Measurements from ENCODE around the gene ESYT1. TPM values are rescaled to one million over a fixed set of nuclear protein-coding genes. Genes with fewer than 3 reads are reported as not detected.

ESYT1 gene
- total and polyA plus RNA-seq, 2 experiments from 2014 or later: 108 to 216 TPM

GRCh38 chr12:56157201-56158028 is 29.3 kb downstream of the ESYT1 start:
- no peaks in the 10 kb centered on the region for H3K9me2 ChIP-seq (ENCODE audit: insufficient read depth)
- peak; percentile 89 for DNase-seq
- peaks cover 10% of the 10 kb centered on the region for H3K36me3 ChIP-seq (ENCODE audit: low read depth)
- 3 to 5% methylated on average over 45 of the region's 45 CpGs for WGBS, 2 experiments (ENCODE audit: low coverage in 1 of 2, low lambda C conversion rate in 2 of 2, missing lambda C conversion rate in 2 of 2)
- no peaks in the 10 kb centered on the region for H3K27me3 ChIP-seq (replicated peaks; ENCODE audit: insufficient read depth)
- H3K4me1 ChIP-seq (ENCODE audit: insufficient read depth): peaks cover 20% of the 10 kb centered on the region
- peak overlapping the region; percentile 78 for H2AFZ ChIP-seq
- H3K27ac ChIP-seq: peak overlapping the region; percentile 69
- peaks cover 49% of the 10 kb centered on the region for H3F3A ChIP-seq (ENCODE audit: insufficient read depth)
- no peak for TF ChIP-seq EZH2 (IDR thresholded peaks at IDR 0.05; ENCODE audit: insufficient read depth, poor library complexity, severe bottlenecking)
- no peak for TF ChIP-seq EZH2phosphoT487 (IDR thresholded peaks at IDR 0.05; ENCODE audit: insufficient read depth, low read depth)
- 0 out of 2 replicates have a peak, but pooled peaks cover 9% of the 10 kb centered on the region for H4K20me1 ChIP-seq (ENCODE audit: insufficient read depth)
- peak overlapping the region; percentile 72 for H3K4me3 ChIP-seq
- H3K9ac ChIP-seq: peak overlapping the region; percentile 70
- peak overlapping the region; percentile 81 for H3K4me2 ChIP-seq (ENCODE audit: unreplicated experiment)
- in situ Hi-C loops (cut with MboI): no loop called here
- no peaks in the 10 kb centered on the region for H3K9me3 ChIP-seq (ENCODE audit: low read depth)
- peaks cover 57% of the 10 kb centered on the region for H3K79me2 ChIP-seq (ENCODE audit: insufficient read depth)

- peaks cover 14% of the 10 kb centered on the region for H3K4me1 ChIP-seq (ENCODE audit: insufficient read depth)
- peak within 1 kb of the TSS; percentile 97 for H3K9ac ChIP-seq
- 1% methylated on average over 24 to 30 of the region's 30 CpGs for WGBS, 2 experiments (ENCODE audit: low coverage in 1 of 2, low lambda C conversion rate in 2 of 2, missing lambda C conversion rate in 2 of 2)
- H3K4me2 ChIP-seq (ENCODE audit: unreplicated experiment): peak within 1 kb of the TSS; percentile 99
- peak; percentile 100 for DNase-seq
- H3K9me3 ChIP-seq (ENCODE audit: low read depth): no peaks in the 10 kb centered on the region
- peak within 1 kb of the TSS; percentile 89 for H3K27ac ChIP-seq
- H3K4me3 ChIP-seq: peak within 1 kb of the TSS; percentile 85
- peaks cover 50% of the 10 kb centered on the region for H3K79me2 ChIP-seq (ENCODE audit: insufficient read depth)
- H4K20me1 ChIP-seq (ENCODE audit: insufficient read depth): 0 out of 2 replicates have a peak, but pooled peaks cover 9% of the 10 kb centered on the region
- H3F3A ChIP-seq (ENCODE audit: insufficient read depth): peaks cover 57% of the 10 kb centered on the region
- peaks cover 19% of the 10 kb centered on the region for H3K36me3 ChIP-seq (ENCODE audit: low read depth)
- no peaks in the 10 kb centered on the region for H3K9me2 ChIP-seq (ENCODE audit: insufficient read depth)
- no peaks in the 10 kb centered on the region for H3K27me3 ChIP-seq (replicated peaks; ENCODE audit: insufficient read depth)
- TF ChIP-seq EZH2 (IDR thresholded peaks at IDR 0.05; ENCODE audit: insufficient read depth, poor library complexity, severe bottlenecking) (no peak), EZH2phosphoT487 (IDR thresholded peaks at IDR 0.05; ENCODE audit: insufficient read depth, low read depth) (no peak)
- in situ Hi-C loops (cut with MboI): no loop called here
- H2AFZ ChIP-seq: peak within 1 kb of the TSS; percentile 78
Measured at GRCh38 chr12:56158029-56158925, 30.2 kb downstream of the ESYT1 start, which contains the start of gene MYL6. Gene MYL6 (plus strand): TSS chr12:56158359. CDS start chr12:56158402, 43 bp downstream.

- Histone ChIP-seq H3K4me2 (ENCODE audit: unreplicated experiment) (peak overlapping the region; percentile 99), H3F3A (ENCODE audit: insufficient read depth) (peaks cover 65% of the 10 kb centered on the region), H3K79me2 (ENCODE audit: insufficient read depth) (peaks cover 46% of the 10 kb centered on the region), H3K4me3 (peak overlapping the region; percentile 85), H3K36me3 (ENCODE audit: low read depth) (peaks cover 20% of the 10 kb centered on the region), H3K9ac (peak overlapping the region; percentile 97), H3K4me1 (ENCODE audit: insufficient read depth) (peaks cover 14% of the 10 kb centered on the region), H3K9me2 (ENCODE audit: insufficient read depth) (no peaks in the 10 kb centered on the region), H4K20me1 (ENCODE audit: insufficient read depth) (0 out of 2 replicates have a peak, but pooled peaks cover 9% of the 10 kb centered on the region), H3K9me3 (ENCODE audit: low read depth) (no peaks in the 10 kb centered on the region), H3K27ac (peak overlapping the region; percentile 89), H3K27me3 (replicated peaks; ENCODE audit: insufficient read depth) (no peaks in the 10 kb centered on the region), H2AFZ (no peak overlapping the region)
- TF ChIP-seq EZH2phosphoT487 (IDR thresholded peaks at IDR 0.05; ENCODE audit: insufficient read depth, low read depth): no peak
- no peak for TF ChIP-seq EZH2 (IDR thresholded peaks at IDR 0.05; ENCODE audit: insufficient read depth, poor library complexity, severe bottlenecking)
- WGBS, 2 experiments (ENCODE audit: low coverage in 1 of 2, low lambda C conversion rate in 2 of 2, missing lambda C conversion rate in 2 of 2): 1% methylated on average over 6 of the region's 6 CpGs
- DNase-seq: peak; percentile 69
- in situ Hi-C loops (cut with MboI): no loop called here
Measured at GRCh38 chr12:56158926-56159461, 30.9 kb downstream of the ESYT1 start.
